GM19438 (cell line): Measurements from ENCODE around the gene TNS3.
A peak's percentile ranks its signal among the peaks of the same experiment; 100 is the strongest.
"Not testable (repeated sequence)": the region's sequence is repeated elsewhere in the genome, so short reads cannot be mapped to it uniquely, and the experiment has no call there.

Experiments used
- ATAC-seq: cut with Tn5 transposase; IDR thresholded peaks from one replicate; pipeline ENCODE4 v1.9.1; 2021; ENCODE audit warnings: low read depth; ENCODE audit not compliant: unreplicated experiment

TNS3 gene

GRCh38 chr7:47280114-47280513 is 301.8 kb downstream of the TNS3 start:
- ATAC-seq = no peak

GRCh38 chr7:47278043-47278442 is 303.9 kb downstream of the TNS3 start:
- no peak for ATAC-seq

- no peak for ATAC-seq
These were observed 304.6 kb downstream of the TNS3 start for GRCh38 chr7:47277321-47277781.

GRCh38 chr7:47273974-47274766 is 307.7 kb downstream of the TNS3 start:
- no peak for ATAC-seq

- no peak for ATAC-seq
These were observed 308.8 kb downstream of the TNS3 start for GRCh38 chr7:47273088-47273487.

- ATAC-seq = no peak
These were observed 310.2 kb downstream of the TNS3 start for GRCh38 chr7:47271749-47272148.

GRCh38 chr7:47268851-47269836 is 312.8 kb downstream of the TNS3 start:
- ATAC-seq = no peak

GRCh38 chr7:47267346-47267745 is 314.6 kb downstream of the TNS3 start:
- no peak for ATAC-seq

GRCh38 chr7:47266799-47267198 is 315.1 kb downstream of the TNS3 start:
- ATAC-seq = no peak

- ATAC-seq = peak; percentile 73
These were observed 315.7 kb downstream of the TNS3 start for GRCh38 chr7:47266131-47266706.

- ATAC-seq = no peak
These were observed 316.3 kb downstream of the TNS3 start for GRCh38 chr7:47265621-47266020.

GRCh38 chr7:47264021-47264651 is 317.8 kb downstream of the TNS3 start:
- no peak for ATAC-seq

GRCh38 chr7:47262881-47263280 is 319.0 kb downstream of the TNS3 start:
- no peak for ATAC-seq

GRCh38 chr7:47262160-47262559 is 319.8 kb downstream of the TNS3 start:
- not testable (repeated sequence) for ATAC-seq

- no peak for ATAC-seq
These were observed 321.6 kb downstream of the TNS3 start for GRCh38 chr7:47260270-47260669.

- ATAC-seq = no peak
These were observed 322.2 kb downstream of the TNS3 start for GRCh38 chr7:47259682-47260081.

GRCh38 chr7:47258798-47259197 is 323.1 kb downstream of the TNS3 start:
- ATAC-seq = no peak

GRCh38 chr7:47256016-47256415 is 325.9 kb downstream of the TNS3 start:
- ATAC-seq = no peak

GRCh38 chr7:47255441-47255840 is 326.5 kb downstream of the TNS3 start:
- no peak for ATAC-seq

GRCh38 chr7:47255007-47255406 is 326.9 kb downstream of the TNS3 start:
- no peak for ATAC-seq
